ENCODE data around the gene RPN2.

The RPN2 gene

DNA sequence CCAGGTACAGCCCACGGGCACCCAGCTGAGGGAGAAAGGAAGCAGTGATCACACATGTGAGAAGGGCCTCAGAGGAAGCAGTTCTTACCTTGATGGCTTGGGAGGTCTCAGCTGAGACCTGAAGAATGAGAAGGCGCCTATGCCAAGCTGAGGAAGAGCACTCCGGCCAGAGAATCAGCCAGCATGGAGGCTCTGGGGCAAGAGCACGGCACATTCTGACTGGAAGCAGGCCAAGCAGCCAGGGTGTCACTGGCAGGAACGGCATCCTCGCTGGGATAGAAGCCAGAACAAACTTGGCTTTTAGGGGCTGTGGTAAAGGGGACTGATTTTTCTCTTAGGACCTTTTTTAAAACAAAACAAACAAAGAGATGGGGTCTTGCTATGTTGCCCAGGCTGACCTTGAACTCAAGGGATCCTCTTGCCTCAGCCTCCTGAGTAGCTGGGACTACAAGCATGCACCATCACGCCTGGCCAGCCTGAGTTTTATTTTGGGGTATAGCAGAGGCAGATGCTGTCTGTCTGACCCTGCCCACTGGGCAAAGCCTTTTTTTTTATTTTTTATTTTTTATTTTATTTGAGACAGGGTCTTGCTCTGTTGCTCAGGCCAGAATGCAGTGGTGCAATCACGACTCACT is 64.9 kb downstream of the RPN2 start:
- Histone ChIP-seq H3K36me3 (peaks cover 55% of the 10 kb centered on the region), H3K27me3 (ENCODE audit: insufficient read depth, low read depth, severe bottlenecking) (no peaks in the 10 kb centered on the region), H3K9me3 (ENCODE audit: severe bottlenecking) (no peaks in the 10 kb centered on the region), H3K4me3 (ENCODE audit: low read depth, low read length) (no peak overlapping the region), H3K27ac (no peak overlapping the region)
- DNase-seq, result no peak
- TF ChIP-seq, protein P1, sequence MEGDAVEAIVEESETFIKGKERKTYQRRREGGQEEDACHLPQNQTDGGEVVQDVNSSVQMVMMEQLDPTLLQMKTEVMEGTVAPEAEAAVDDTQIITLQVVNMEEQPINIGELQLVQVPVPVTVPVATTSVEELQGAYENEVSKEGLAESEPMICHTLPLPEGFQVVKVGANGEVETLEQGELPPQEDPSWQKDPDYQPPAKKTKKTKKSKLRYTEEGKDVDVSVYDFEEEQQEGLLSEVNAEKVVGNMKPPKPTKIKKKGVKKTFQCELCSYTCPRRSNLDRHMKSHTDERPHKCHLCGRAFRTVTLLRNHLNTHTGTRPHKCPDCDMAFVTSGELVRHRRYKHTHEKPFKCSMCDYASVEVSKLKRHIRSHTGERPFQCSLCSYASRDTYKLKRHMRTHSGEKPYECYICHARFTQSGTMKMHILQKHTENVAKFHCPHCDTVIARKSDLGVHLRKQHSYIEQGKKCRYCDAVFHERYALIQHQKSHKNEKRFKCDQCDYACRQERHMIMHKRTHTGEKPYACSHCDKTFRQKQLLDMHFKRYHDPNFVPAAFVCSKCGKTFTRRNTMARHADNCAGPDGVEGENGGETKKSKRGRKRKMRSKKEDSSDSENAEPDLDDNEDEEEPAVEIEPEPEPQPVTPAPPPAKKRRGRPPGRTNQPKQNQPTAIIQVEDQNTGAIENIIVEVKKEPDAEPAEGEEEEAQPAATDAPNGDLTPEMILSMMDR (IDR thresholded peaks at IDR 0.05; ENCODE audit: low read depth, low read length), result no peak

DNA sequence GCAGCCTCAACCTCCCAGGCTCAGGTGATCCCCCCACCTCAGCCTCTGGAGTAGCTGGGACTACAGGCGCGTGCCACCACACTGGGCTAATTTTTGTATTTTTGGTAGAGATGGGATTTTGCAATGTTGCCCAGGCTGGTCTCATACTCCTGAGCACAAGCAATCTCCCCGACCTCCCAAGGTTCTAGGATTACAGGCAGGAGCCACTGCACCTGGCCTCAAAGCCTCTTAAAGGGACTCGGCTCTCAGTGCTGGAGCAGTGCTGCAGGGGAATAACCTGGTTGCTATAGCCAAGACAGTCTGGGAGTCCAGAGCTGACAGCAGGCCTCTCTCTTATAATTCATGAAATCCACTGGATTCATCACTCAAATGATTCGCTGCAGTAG is 65.4 kb downstream of the RPN2 start:
- no peak overlapping the region for H3K27ac ChIP-seq
- no peaks in the 10 kb centered on the region for H3K27me3 ChIP-seq (ENCODE audit: insufficient read depth, low read depth, severe bottlenecking)
- no peak for DNase-seq
- no peak overlapping the region for H3K4me3 ChIP-seq (ENCODE audit: low read depth, low read length)
- peaks cover 50% of the 10 kb centered on the region for H3K36me3 ChIP-seq
- H3K9me3 ChIP-seq (ENCODE audit: severe bottlenecking), result no peaks in the 10 kb centered on the region
- TF ChIP-seq, protein P1 (IDR thresholded peaks at IDR 0.05; ENCODE audit: low read depth, low read length), result no peak

DNA sequence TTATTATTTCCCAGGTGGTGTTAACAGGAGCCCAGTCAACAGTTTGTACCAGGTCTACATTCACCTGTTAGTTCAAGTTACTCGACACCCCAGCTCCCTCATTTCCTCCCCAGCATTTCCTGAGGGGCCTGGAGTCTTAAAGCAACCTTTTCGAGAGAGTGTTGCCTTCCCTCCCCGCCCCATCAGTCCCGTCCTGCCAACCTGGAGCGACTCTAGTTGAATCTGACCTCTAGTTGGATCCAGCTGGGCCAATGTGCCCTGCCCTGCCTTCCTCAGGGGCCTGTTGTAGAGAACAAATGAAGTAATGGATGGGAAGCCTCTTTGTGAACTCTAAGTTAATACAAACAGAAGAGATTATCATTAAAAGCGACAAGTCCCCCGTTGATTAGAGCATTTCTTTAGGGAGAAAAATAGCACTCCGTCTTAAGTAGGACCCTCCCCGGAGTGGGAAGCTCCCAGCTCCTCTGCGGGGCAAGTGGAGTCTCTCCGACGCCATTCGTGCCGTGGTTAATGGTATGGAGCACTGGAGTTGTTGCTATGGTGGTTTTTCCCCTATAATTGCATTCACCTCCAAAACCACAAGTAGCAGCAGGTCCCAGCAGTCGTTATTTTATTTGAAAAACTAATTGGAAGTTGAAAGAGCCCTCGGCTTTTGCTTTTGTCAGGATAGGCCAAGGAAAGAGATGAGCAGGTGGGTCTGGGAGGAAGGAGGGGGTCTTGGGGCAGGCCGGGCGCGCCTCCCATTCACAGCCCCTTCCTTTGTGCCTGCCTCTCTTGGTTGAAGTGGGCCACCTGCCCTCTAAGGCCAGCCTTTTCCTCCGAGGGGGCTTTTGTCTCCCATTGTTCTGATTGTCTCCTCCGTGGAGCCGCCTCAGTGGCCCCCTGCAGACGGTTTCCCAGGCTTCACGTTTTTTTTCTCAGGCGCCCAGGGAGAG is 66.4 kb downstream of the RPN2 start:
- H3K36me3 ChIP-seq, result peaks cover 41% of the 10 kb centered on the region
- H3K27me3 ChIP-seq (ENCODE audit: insufficient read depth, low read depth, severe bottlenecking), result no peaks in the 10 kb centered on the region
- DNase-seq, result no peak
- TF ChIP-seq, protein P1 (IDR thresholded peaks at IDR 0.05; ENCODE audit: low read depth, low read length), result no peak
- no peak overlapping the region for H3K4me3 ChIP-seq (ENCODE audit: low read depth, low read length)
- no peaks in the 10 kb centered on the region for H3K9me3 ChIP-seq (ENCODE audit: severe bottlenecking)
- no peak overlapping the region for H3K27ac ChIP-seq

DNA sequence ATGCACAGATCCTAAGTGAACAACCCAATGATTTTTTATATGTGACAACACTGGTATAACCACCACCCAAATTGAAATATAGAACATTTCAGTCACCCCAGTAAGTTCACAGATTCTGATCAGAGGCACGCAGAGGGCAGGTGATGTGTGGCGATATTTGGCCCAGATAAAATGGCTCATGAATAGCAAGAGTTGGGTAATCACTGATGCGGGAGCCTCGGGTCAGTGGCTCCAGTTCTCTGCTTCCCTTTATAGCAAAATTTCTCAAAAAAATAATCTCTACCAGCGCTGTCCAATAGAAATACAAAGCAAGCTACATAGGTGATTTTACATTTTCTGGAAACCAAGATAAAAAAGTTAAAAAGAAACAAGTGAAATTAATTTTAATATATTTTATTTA is 67.6 kb downstream of the RPN2 start:
- Histone ChIP-seq H3K27me3 (ENCODE audit: insufficient read depth, low read depth, severe bottlenecking) (no peaks in the 10 kb centered on the region), H3K27ac (no peak overlapping the region), H3K4me3 (ENCODE audit: low read depth, low read length) (no peak overlapping the region), H3K9me3 (ENCODE audit: severe bottlenecking) (no peaks in the 10 kb centered on the region), H3K36me3 (peaks cover 29% of the 10 kb centered on the region)
- DNase-seq, result no peak
- TF ChIP-seq, protein P1 (IDR thresholded peaks at IDR 0.05; ENCODE audit: low read depth, low read length), result no peak

DNA sequence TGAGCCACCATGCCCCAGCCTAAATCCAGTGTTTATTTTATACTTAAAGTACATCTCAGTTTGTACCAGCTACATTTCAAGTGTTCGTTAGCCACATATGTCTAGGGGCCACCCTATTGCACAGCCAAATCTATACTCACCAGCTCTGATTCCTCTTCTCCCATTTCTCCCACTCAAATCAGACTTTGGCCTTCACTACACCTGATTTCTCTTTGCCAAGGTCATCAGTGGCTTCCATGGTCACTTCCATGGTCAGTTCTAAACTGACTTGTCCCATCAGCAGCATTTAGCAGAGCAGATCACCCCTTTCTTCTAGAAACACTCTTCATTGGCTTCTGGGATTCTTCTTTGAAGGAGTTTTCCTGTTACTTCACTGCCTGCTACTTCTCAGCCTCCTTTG is 68.4 kb downstream of the RPN2 start:
- no peak for DNase-seq
- H3K27me3 ChIP-seq (ENCODE audit: insufficient read depth, low read depth, severe bottlenecking), result no peaks in the 10 kb centered on the region
- no peak overlapping the region for H3K27ac ChIP-seq
- no peak overlapping the region for H3K4me3 ChIP-seq (ENCODE audit: low read depth, low read length)
- TF ChIP-seq, protein P1 (IDR thresholded peaks at IDR 0.05; ENCODE audit: low read depth, low read length), result no peak
- no peaks in the 10 kb centered on the region for H3K9me3 ChIP-seq (ENCODE audit: severe bottlenecking)
- peaks cover 20% of the 10 kb centered on the region for H3K36me3 ChIP-seq

Data from WERI-Rb-1 (cell line).